ENCODE results near the gene CIDEA.
"Not testable (repeated sequence)": the region's sequence is repeated elsewhere in the genome, so short reads cannot be mapped to it uniquely, and the experiment has no call there.

- not testable (repeated sequence) for TF ChIP-seq CTCF (IDR thresholded peaks at IDR 0.05; ENCODE audit: insufficient read depth, low read length); SPI1 (IDR thresholded peaks at IDR 0.05; ENCODE audit: borderline replicate concordance, low read depth); POLR2AphosphoS5 (IDR thresholded peaks at IDR 0.05; ENCODE audit: low read depth); REST (IDR thresholded peaks at IDR 0.05; ENCODE audit: insufficient replicate concordance, low read depth); GABPA (IDR thresholded peaks at IDR 0.05; ENCODE audit: low read depth)
These were observed 39.7 kb upstream of the CIDEA start for GRCh38 chr18:12214296-12215005.

All from HL-60 (cell line).